Astrocyte (in vitro differentiated cells and primary cell): ENCODE measurements around the gene LORICRIN. TPM values are rescaled to one million over a fixed set of nuclear protein-coding genes. Genes with fewer than 3 reads are reported as not detected.

ENCODE experiments used
- DNase-seq: peaks from one replicate; pipeline ENCODE4 v3.0.0-alpha.2; 2010; ENCODE audit warnings: low read depth
- FAIRE-seq: peaks from 2 replicates; lab custom pipeline; 2011; peaks lifted over from hg19 to GRCh38; lab: Jason Lieb, UNC
- H2AFZ ChIP-seq: 2 replicates; pipeline ENCODE4 v1.6.0; 2012; ENCODE audit warnings: low read depth, low read length, inconsistent platforms
- H3K27ac ChIP-seq: 2 replicates; pipeline ENCODE4 v1.5.1; 2011; ENCODE audit warnings: low read depth, low read length, inconsistent platforms
- H3K27me3 ChIP-seq: 2 replicates; pipeline ENCODE4 v1.6.0; 2011; ENCODE audit warnings: low read length, inconsistent platforms; ENCODE audit not compliant: insufficient read depth
- H3K36me3 ChIP-seq: 2 replicates; pipeline ENCODE4 v1.5.1; 2011; ENCODE audit warnings: low read length, inconsistent platforms; ENCODE audit not compliant: insufficient read depth
- H3K4me1 ChIP-seq: 2 replicates; pipeline ENCODE4 v1.5.1; 2011; ENCODE audit warnings: low read length, inconsistent platforms; ENCODE audit not compliant: insufficient read depth
- H3K4me2 ChIP-seq: 2 replicates; pipeline ENCODE4 v1.6.0; 2012; ENCODE audit warnings: low read length, inconsistent platforms
- H3K4me3 ChIP-seq: 2 replicates; pipeline ENCODE4 v1.5.1; 2011; ENCODE audit warnings: low read depth, mild to moderate bottlenecking, low read length, inconsistent platforms; ENCODE audit not compliant: insufficient read depth
- H3K79me2 ChIP-seq: 2 replicates; pipeline ENCODE4 v1.6.0; 2012; ENCODE audit warnings: mild to moderate bottlenecking, low read length, inconsistent platforms; ENCODE audit not compliant: insufficient read depth
- H3K9ac ChIP-seq: 2 replicates; pipeline ENCODE4 v1.6.0; 2012; ENCODE audit warnings: mild to moderate bottlenecking, low read length, inconsistent platforms
- H3K9me3 ChIP-seq: 2 replicates; pipeline ENCODE4 v1.5.1; 2012; ENCODE audit warnings: low read depth, mild to moderate bottlenecking, low read length, inconsistent platforms; ENCODE audit not compliant: insufficient read depth
- H4K20me1 ChIP-seq: 2 replicates; pipeline ENCODE4 v1.6.0; 2012; ENCODE audit warnings: low read length, inconsistent platforms; ENCODE audit not compliant: insufficient read depth
- H3K27ac Mint-ChIP-seq: one replicate; pipeline ENCODE4 v1.8.0; 2021; ENCODE audit warnings: mild to moderate bottlenecking, mixed read lengths; ENCODE audit not compliant: unreplicated experiment
- H3K27me3 Mint-ChIP-seq: one replicate; pipeline ENCODE4 v1.8.0; 2021; ENCODE audit warnings: low read depth, mixed read lengths; ENCODE audit not compliant: unreplicated experiment
- H3K36me3 Mint-ChIP-seq: one replicate; pipeline ENCODE4 v1.8.0; 2021; ENCODE audit warnings: low read depth, mixed read lengths; ENCODE audit not compliant: unreplicated experiment
- H3K4me1 Mint-ChIP-seq: one replicate; pipeline ENCODE4 v1.8.0; 2021; ENCODE audit warnings: low read depth, mixed read lengths; ENCODE audit not compliant: unreplicated experiment
- H3K4me3 Mint-ChIP-seq: one replicate; pipeline ENCODE4 v1.8.0; 2021; ENCODE audit warnings: mild to moderate bottlenecking, moderate library complexity, mixed read lengths; ENCODE audit not compliant: unreplicated experiment
- H3K9me3 Mint-ChIP-seq: one replicate; pipeline ENCODE4 v1.8.0; 2021; ENCODE audit warnings: mild to moderate bottlenecking, mixed read lengths; ENCODE audit not compliant: unreplicated experiment
- EZH2 ChIP-seq: IDR thresholded peaks from 2 replicates; pipeline ENCODE4 v1.6.1; 2012; ENCODE audit warnings: mild to moderate bottlenecking, low read length, inconsistent platforms; ENCODE audit not compliant: insufficient read depth
- total RNA-seq: library from RNA; stranded (reverse); gene quantifications from 2 replicates; pipeline ENCODE4 v1.2.1, GENCODE V29; 2021
- TF ChIP-seq, protein P1 (sequence below): IDR thresholded peaks from 2 replicates; pipeline ENCODE4 v1.5.1; 2011; ENCODE audit warnings: low read depth, mild to moderate bottlenecking, inconsistent platforms, low read length, moderate library complexity; ENCODE audit not compliant: insufficient read depth

LORICRIN gene
- total RNA-seq, 1 donor from 2014 or later: not detected

DNA sequence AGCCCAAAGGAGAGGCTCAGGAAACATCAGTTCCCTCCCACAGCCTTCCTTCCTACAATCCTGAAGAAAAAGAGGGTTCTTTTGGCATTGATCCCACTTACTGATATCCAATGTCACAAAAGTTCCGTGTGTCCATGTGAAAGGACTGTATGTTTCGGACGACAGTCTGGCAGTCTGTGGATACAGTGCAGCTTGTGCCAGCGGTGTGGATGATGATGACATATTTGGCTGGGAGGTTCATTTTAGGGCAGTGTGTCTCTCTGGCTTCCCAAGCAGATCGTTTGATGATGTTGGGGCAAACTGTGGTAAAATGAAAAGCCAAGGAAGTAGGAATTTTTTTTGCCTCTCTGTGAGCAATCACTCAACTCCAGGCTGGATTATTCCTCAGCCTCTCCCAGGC is 42.8 kb downstream of the LORICRIN start:
- H3K9me3 ChIP-seq: no peaks in the 10 kb centered on the region
- no peaks in the 10 kb centered on the region for H3K79me2 ChIP-seq
- H3K4me3 ChIP-seq: no peak overlapping the region
- Mint-ChIP-seq H3K4me1 (no peaks in the 10 kb centered on the region), H3K9me3 (peaks cover 4% of the 10 kb centered on the region), H3K27ac (no peak overlapping the region), H3K27me3 (peaks cover 6% of the 10 kb centered on the region), H3K36me3 (no peaks in the 10 kb centered on the region), H3K4me3 (no peak overlapping the region)
- no peaks in the 10 kb centered on the region for H4K20me1 ChIP-seq
- no peak for DNase-seq
- no peak overlapping the region for H2AFZ ChIP-seq
- no peaks in the 10 kb centered on the region for H3K36me3 ChIP-seq
- no peak overlapping the region for H3K4me2 ChIP-seq
- H3K9ac ChIP-seq: no peak overlapping the region
- TF ChIP-seq EZH2: no peak
- TF ChIP-seq, protein P1, sequence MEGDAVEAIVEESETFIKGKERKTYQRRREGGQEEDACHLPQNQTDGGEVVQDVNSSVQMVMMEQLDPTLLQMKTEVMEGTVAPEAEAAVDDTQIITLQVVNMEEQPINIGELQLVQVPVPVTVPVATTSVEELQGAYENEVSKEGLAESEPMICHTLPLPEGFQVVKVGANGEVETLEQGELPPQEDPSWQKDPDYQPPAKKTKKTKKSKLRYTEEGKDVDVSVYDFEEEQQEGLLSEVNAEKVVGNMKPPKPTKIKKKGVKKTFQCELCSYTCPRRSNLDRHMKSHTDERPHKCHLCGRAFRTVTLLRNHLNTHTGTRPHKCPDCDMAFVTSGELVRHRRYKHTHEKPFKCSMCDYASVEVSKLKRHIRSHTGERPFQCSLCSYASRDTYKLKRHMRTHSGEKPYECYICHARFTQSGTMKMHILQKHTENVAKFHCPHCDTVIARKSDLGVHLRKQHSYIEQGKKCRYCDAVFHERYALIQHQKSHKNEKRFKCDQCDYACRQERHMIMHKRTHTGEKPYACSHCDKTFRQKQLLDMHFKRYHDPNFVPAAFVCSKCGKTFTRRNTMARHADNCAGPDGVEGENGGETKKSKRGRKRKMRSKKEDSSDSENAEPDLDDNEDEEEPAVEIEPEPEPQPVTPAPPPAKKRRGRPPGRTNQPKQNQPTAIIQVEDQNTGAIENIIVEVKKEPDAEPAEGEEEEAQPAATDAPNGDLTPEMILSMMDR: no peak
- FAIRE-seq: no peak
- no peaks in the 10 kb centered on the region for H3K4me1 ChIP-seq
- no peak overlapping the region for H3K27ac ChIP-seq
- no peaks in the 10 kb centered on the region for H3K27me3 ChIP-seq

DNA sequence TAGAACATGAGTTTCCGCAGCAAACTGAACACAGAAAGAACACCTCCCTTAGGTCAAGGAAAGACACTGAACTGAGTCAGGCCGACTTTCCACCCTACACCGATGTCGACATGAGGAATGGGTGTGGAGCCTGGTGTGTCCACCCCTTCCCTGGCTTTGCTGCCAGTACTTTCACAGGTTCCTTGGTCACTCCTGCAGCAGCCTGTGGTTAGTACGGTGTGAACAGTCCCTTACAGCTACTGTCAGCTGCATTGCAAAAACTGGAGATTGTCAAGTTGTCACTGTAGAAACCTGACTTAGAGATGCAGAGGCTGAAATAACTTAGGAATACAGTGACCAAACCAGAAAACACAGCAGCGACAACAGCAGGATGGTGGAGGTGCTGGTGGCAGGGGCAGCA is 46.2 kb downstream of the LORICRIN start:
- Histone ChIP-seq H3K27ac (no peak overlapping the region), H3K9me3 (no peaks in the 10 kb centered on the region)
- no peak for FAIRE-seq

More for the DNA sequence above, 46.2 kb downstream of the LORICRIN start:
- H3K27me3 ChIP-seq: no peaks in the 10 kb centered on the region
- no peak overlapping the region for H3K9ac ChIP-seq
- no peaks in the 10 kb centered on the region for H3K36me3 ChIP-seq
- H3K4me1 Mint-ChIP-seq: no peaks in the 10 kb centered on the region
- H3K4me3 Mint-ChIP-seq: no peak overlapping the region
- no peak overlapping the region for H3K4me3 ChIP-seq
- TF ChIP-seq, protein P1: no peak
- TF ChIP-seq EZH2: no peak
- peaks cover 7% of the 10 kb centered on the region for H3K27me3 Mint-ChIP-seq
- no peaks in the 10 kb centered on the region for H3K4me1 ChIP-seq
- no peak overlapping the region for H3K4me2 ChIP-seq
- H4K20me1 ChIP-seq: no peaks in the 10 kb centered on the region
- no peak overlapping the region for H2AFZ ChIP-seq
- no peak overlapping the region for H3K27ac Mint-ChIP-seq
- no peaks in the 10 kb centered on the region for H3K79me2 ChIP-seq
- H3K9me3 Mint-ChIP-seq: no peaks in the 10 kb centered on the region
- H3K36me3 Mint-ChIP-seq: no peaks in the 10 kb centered on the region
- DNase-seq: no peak
